ENCODE results near the gene C1orf210. TPM values are rescaled to one million over a fixed set of nuclear protein-coding genes. Genes with fewer than 3 reads are reported as not detected.
A peak's percentile ranks its signal among the peaks of the same experiment; 100 is the strongest.

C1orf210 gene
- total and polyA plus RNA-seq, 12 donors: not detected

DNA sequence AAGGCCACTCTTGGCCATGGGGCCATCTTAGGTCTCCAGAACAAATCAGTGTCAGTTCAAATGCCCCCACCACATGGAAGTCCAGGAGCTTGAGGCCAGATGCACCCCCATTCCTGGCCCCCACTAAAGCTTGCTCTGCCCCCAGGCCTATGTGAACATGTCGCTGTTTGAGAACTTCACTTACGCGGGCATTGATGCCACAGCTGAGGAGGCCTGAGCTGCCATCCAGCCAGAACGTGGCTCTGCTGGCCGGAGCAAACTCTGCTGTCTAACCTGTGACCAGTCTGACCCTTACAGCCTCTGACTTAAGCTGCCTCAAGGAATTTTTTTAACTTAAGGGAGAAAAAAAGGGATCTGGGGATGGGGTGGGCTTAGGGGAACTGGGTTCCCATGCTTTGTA is 37.1 kb upstream of the C1orf210 start:
- Histone ChIP-seq H3K27me3 (no peaks in the 10 kb centered on the region), H3K4me1 (replicated peaks in 1 of 2) (peaks cover 0 to 6% of the 10 kb centered on the region in 2 donors), H3K36me3 (replicated peaks in 1 of 2) (no peaks in the 10 kb centered on the region), H3K4me3 (no peak overlapping the region), H3K9me3 (replicated peaks in 1 of 3) (no peaks in the 10 kb centered on the region), H3K27ac (no peak overlapping the region)
- no peak for DNase-seq
- TF ChIP-seq POLR2A (IDR thresholded peaks at IDR 0.05): no peak
- TF ChIP-seq, protein P1, sequence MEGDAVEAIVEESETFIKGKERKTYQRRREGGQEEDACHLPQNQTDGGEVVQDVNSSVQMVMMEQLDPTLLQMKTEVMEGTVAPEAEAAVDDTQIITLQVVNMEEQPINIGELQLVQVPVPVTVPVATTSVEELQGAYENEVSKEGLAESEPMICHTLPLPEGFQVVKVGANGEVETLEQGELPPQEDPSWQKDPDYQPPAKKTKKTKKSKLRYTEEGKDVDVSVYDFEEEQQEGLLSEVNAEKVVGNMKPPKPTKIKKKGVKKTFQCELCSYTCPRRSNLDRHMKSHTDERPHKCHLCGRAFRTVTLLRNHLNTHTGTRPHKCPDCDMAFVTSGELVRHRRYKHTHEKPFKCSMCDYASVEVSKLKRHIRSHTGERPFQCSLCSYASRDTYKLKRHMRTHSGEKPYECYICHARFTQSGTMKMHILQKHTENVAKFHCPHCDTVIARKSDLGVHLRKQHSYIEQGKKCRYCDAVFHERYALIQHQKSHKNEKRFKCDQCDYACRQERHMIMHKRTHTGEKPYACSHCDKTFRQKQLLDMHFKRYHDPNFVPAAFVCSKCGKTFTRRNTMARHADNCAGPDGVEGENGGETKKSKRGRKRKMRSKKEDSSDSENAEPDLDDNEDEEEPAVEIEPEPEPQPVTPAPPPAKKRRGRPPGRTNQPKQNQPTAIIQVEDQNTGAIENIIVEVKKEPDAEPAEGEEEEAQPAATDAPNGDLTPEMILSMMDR (IDR thresholded peaks at IDR 0.05): no peak
- WGBS, 4 donors: 91 to 97% (median 94%) methylated on average over 4 to 5 of the region's 5 CpGs
- intact Hi-C loops (cut with DNase I): no loop called here

DNA sequence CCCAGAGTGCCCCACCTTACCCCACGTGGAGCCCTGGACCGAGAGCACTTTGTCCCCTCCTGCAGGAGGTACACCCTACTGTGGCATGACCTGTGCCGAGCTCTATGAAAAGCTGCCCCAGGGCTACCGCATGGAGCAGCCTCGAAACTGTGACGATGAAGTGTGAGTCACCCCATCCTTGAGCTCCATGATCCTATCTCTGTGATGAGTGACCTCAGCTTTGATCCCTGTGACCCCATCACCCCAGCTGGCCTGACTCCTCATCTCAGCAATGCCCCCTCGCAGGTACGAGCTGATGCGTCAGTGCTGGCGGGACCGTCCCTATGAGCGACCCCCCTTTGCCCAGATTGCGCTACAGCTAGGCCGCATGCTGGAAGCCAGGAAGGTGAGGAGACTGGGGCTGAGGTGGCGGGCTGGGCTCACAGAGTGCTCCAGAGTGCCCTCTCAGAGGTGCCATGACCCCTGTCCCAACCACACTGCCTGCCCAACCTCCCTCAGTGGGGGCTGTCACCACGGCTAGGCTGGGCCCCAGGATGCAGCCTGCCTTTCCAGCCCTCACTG is 36.0 kb upstream of the C1orf210 start:
- no peak overlapping the region for H3K4me3 ChIP-seq
- DNase-seq: peak; percentile 46 to 73 (median 64)
- no peaks in the 10 kb centered on the region for H3K27me3 ChIP-seq
- 59 to 71% (median 62%) methylated on average over 7 to 16 of the region's 16 CpGs for WGBS, 4 donors
- intact Hi-C loops (cut with DNase I): no loop called here
- peak overlapping the region in 1 of 5 donors; percentile 31 for H3K27ac ChIP-seq
- no peaks in the 10 kb centered on the region for H3K9me3 ChIP-seq (replicated peaks in 1 of 3)
- H3K4me1 ChIP-seq (replicated peaks in 1 of 2): peaks cover 0 to 6% of the 10 kb centered on the region in 2 donors
- H3K36me3 ChIP-seq (replicated peaks in 1 of 2): no peaks in the 10 kb centered on the region
- no peak for TF ChIP-seq POLR2A (IDR thresholded peaks at IDR 0.05)
- TF ChIP-seq, protein P1 (IDR thresholded peaks at IDR 0.05): no peak

DNA sequence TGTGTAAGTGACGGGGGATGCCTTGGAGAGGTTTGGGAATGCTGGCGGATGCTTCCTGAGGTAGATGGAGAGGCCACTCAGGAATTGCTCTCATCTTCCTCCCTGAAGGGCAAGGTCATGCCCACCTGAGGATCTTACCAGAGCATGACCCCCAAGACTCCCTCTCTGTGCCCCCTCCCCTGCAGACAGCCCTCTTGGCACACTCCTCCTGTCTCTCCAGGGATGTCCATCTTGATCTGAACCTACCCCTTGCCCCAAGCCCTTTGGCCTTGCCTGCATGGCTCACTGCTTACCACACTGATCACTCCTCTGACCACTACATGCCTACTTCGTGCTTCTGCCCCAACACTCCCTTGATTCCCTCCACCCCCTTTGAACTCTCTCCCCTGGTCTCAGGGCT is 34.4 kb upstream of the C1orf210 start:
- H3K4me1 ChIP-seq (replicated peaks in 1 of 2): peaks cover 0 to 6% of the 10 kb centered on the region in 2 donors
- no peak overlapping the region for H3K27ac ChIP-seq
- DNase-seq: no peak
- 66 to 100% (median 91%) methylated on average over 2 to 3 of the region's 3 CpGs for WGBS, 4 donors
- H3K27me3 ChIP-seq: no peaks in the 10 kb centered on the region
- no peaks in the 10 kb centered on the region for H3K36me3 ChIP-seq (replicated peaks in 1 of 2)
- H3K4me3 ChIP-seq: no peak overlapping the region
- TF ChIP-seq, protein P1 (IDR thresholded peaks at IDR 0.05): no peak
- TF ChIP-seq POLR2A (IDR thresholded peaks at IDR 0.05): no peak
- intact Hi-C loops (cut with DNase I): no loop called here
- H3K9me3 ChIP-seq (replicated peaks in 1 of 3): no peaks in the 10 kb centered on the region

DNA sequence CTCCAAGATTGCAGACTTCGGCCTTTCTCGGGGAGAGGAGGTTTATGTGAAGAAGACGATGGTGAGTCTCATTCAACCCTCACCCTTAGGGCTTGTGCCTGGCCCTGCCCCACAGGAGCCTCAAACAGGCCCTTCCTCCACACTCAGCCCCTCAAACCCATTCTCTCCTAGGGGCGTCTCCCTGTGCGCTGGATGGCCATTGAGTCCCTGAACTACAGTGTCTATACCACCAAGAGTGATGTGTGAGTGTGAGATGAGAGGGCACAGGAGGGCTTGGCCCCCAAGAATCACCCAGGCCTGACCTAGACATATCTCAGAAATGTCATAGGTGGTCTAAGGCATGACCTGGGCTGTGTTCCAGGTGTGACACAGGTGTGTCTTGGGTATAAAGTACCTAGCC is 33.9 kb upstream of the C1orf210 start:
- Histone ChIP-seq H3K36me3 (replicated peaks in 1 of 2) (no peaks in the 10 kb centered on the region), H3K9me3 (replicated peaks in 1 of 3) (no peaks in the 10 kb centered on the region), H3K27me3 (no peaks in the 10 kb centered on the region), H3K4me1 (replicated peaks in 1 of 2) (peaks cover 0 to 6% of the 10 kb centered on the region in 2 donors), H3K4me3 (no peak overlapping the region), H3K27ac (no peak overlapping the region)
- intact Hi-C loops (cut with DNase I): no loop called here
- 92 to 98% (median 97%) methylated on average over 4 to 5 of the region's 5 CpGs for WGBS, 4 donors
- DNase-seq: no peak
- no peak for TF ChIP-seq POLR2A (IDR thresholded peaks at IDR 0.05)
- TF ChIP-seq, protein P1 (IDR thresholded peaks at IDR 0.05): no peak

Data from adrenal gland (tissue), 12 donors.